GM12865 (cell line): ENCODE measurements around the gene CAP2.
"Not testable (repeated sequence)": the region's sequence is repeated elsewhere in the genome, so short reads cannot be mapped to it uniquely, and the experiment has no call there.

ENCODE experiments used
- DNase-seq: peaks from one replicate; pipeline ENCODE4 v3.0.0; 2010; ENCODE audit warnings: low read depth
- H3K4me3 ChIP-seq: 2 replicates; pipeline ENCODE4 v1.5.1; 2011; ENCODE audit warnings: mild to moderate bottlenecking, low read depth, low read length, control low read depth
- CTCF ChIP-seq: IDR thresholded peaks from 2 replicates; pipeline ENCODE4 v1.5.1; 2011; ENCODE audit warnings: low read length, control low read depth, low read depth, inconsistent platforms; ENCODE audit not compliant: insufficient read depth; ENCODE audit errors: missing control alignments

Gene CAP2

GRCh38 chr6:17423026-17423425, 29.6 kb downstream of the CAP2 start:
- no peak for DNase-seq
- TF ChIP-seq CTCF = no peak

GRCh38 chr6:17427062-17427461, 33.7 kb downstream of the CAP2 start:
- no peak for DNase-seq
- no peak overlapping the region for H3K4me3 ChIP-seq
- TF ChIP-seq CTCF = no peak

More at GRCh38 chr6:17423026-17423425, 29.6 kb downstream of the CAP2 start:
- no peak overlapping the region for H3K4me3 ChIP-seq

GRCh38 chr6:17427617-17428016, 34.2 kb downstream of the CAP2 start:
- no peak for DNase-seq
- no peak overlapping the region for H3K4me3 ChIP-seq
- no peak for TF ChIP-seq CTCF

GRCh38 chr6:17428595-17429120, 35.3 kb downstream of the CAP2 start:
- not testable (repeated sequence) for H3K4me3 ChIP-seq, DNase-seq

GRCh38 chr6:17429383-17430061, 36.1 kb downstream of the CAP2 start:
- DNase-seq = no peak
- no peak overlapping the region for H3K4me3 ChIP-seq
- no peak for TF ChIP-seq CTCF

GRCh38 chr6:17431581-17431980, 38.2 kb downstream of the CAP2 start:
- TF ChIP-seq CTCF = no peak
- no peak overlapping the region for H3K4me3 ChIP-seq
- DNase-seq = no peak

- TF ChIP-seq CTCF = no peak
Measured at GRCh38 chr6:17432356-17432755, 39.0 kb downstream of the CAP2 start.

More at GRCh38 chr6:17432356-17432755, 39.0 kb downstream of the CAP2 start:
- DNase-seq = no peak
- no peak overlapping the region for H3K4me3 ChIP-seq
